Esophagus muscularis mucosa (tissue), 4 donors: ENCODE results near the gene C7orf33.

Experiments used
- EP300 ChIP-seq: sonication (generic); formaldehyde crosslinking; IDR thresholded peaks from one replicate; pipeline ENCODE4 v1.6.1; 2017; ENCODE audit warnings: antibody characterized with exemption
- POLR2A ChIP-seq: fragments of 450-650 bp; IDR thresholded peaks from one replicate; pipeline ENCODE4 v1.6.1; 2017; ENCODE audit warnings: antibody characterized with exemption, moderate library complexity, mild to moderate bottlenecking, low read depth
- POLR2AphosphoS5 ChIP-seq, 2 donors: sonication (generic); formaldehyde crosslinking; IDR thresholded peaks; one replicate each; pipeline ENCODE4 v1.6.1; 2017; ENCODE audit warnings: antibody characterized with exemption in 2 of 2
- TF ChIP-seq, protein P1 (sequence below), 3 experiments: fragments of 200-600 bp in 2 of 3; fragments of 450-650 bp in 1 of 3; sonication (generic) in 2 of 3; IDR thresholded peaks; one replicate each; pipeline ENCODE4 v1.5.1; 2017 to 2019; ENCODE audit warnings: antibody characterized with exemption in 3 of 3, mild to moderate bottlenecking in 2 of 3, moderate library complexity in 1 of 3

DNA sequence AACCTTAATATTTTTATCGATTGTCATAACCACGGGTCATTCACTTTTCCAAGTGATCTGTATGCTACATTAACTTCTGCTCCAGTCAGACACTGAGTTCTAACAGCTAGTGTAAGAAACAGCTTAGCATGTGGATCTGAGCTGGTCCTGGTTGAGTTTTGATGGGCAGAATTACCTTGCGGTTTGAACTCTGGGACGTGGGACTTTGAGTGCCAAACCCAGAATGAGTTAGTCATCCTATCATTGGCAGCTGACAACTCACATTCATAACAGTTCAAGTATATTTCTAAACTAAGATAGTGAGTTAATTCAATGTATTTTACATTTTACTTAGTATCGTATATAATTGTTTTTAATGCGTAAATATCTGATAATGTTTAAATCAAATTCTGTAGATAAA is 43.2 kb downstream of the C7orf33 start:
- TF ChIP-seq POLR2AphosphoS5 (IDR thresholded peaks at IDR 0.05) (no peak), EP300 (no peak), POLR2A (no peak)
- TF ChIP-seq, protein P1, sequence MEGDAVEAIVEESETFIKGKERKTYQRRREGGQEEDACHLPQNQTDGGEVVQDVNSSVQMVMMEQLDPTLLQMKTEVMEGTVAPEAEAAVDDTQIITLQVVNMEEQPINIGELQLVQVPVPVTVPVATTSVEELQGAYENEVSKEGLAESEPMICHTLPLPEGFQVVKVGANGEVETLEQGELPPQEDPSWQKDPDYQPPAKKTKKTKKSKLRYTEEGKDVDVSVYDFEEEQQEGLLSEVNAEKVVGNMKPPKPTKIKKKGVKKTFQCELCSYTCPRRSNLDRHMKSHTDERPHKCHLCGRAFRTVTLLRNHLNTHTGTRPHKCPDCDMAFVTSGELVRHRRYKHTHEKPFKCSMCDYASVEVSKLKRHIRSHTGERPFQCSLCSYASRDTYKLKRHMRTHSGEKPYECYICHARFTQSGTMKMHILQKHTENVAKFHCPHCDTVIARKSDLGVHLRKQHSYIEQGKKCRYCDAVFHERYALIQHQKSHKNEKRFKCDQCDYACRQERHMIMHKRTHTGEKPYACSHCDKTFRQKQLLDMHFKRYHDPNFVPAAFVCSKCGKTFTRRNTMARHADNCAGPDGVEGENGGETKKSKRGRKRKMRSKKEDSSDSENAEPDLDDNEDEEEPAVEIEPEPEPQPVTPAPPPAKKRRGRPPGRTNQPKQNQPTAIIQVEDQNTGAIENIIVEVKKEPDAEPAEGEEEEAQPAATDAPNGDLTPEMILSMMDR (IDR thresholded peaks at IDR 0.05), result no peak
